Karpas-422 (cell line): ENCODE measurements around the gene MATN1. TPM values are rescaled to one million over a fixed set of nuclear protein-coding genes. Genes with fewer than 3 reads are reported as not detected.

Experiments
- DNase-seq: peaks from one replicate; pipeline ENCODE4 v3.0.0-alpha.2; 2015
- H2AFZ ChIP-seq: fragments of 200-600 bp; sonication (generic); 2 replicates; pipeline ENCODE4 v1.6.1; 2014; ENCODE audit warnings: antibody characterized with exemption, low read length, mixed read lengths
- H3K27ac ChIP-seq: fragments of 200-600 bp; sonication (generic); 2 replicates; pipeline ENCODE4 v1.5.1; 2014; ENCODE audit warnings: mild to moderate bottlenecking, low read length, moderate library complexity
- H3K27me3 ChIP-seq: fragments of 200-600 bp; sonication (generic); 2 replicates; pipeline ENCODE4 v1.6.1; 2014; ENCODE audit warnings: low read length, mixed read lengths
- H3K36me3 ChIP-seq: fragments of 200-600 bp; sonication (generic); 2 replicates; pipeline ENCODE4 v1.6.1; 2014; ENCODE audit warnings: low read length, mixed read lengths; ENCODE audit not compliant: insufficient read depth
- H3K4me1 ChIP-seq: fragments of 200-600 bp; sonication (generic); 2 replicates; pipeline ENCODE4 v1.6.1; 2014; ENCODE audit warnings: mild to moderate bottlenecking, low read length, mixed read lengths
- H3K4me2 ChIP-seq: fragments of 200-600 bp; sonication (generic); 2 replicates; pipeline ENCODE4 v1.6.1; 2014; ENCODE audit warnings: low read length, low read depth, mild to moderate bottlenecking; ENCODE audit not compliant: poor library complexity, severe bottlenecking
- H3K4me3 ChIP-seq: fragments of 200-600 bp; sonication (generic); 2 replicates; pipeline ENCODE4 v1.5.1; 2014; ENCODE audit warnings: mild to moderate bottlenecking, antibody characterized with exemption, low read length, mixed read lengths
- H3K79me2 ChIP-seq: fragments of 200-600 bp; sonication (generic); 2 replicates; pipeline ENCODE4 v1.6.1; 2014; ENCODE audit warnings: mild to moderate bottlenecking, low read length, mixed read lengths
- H3K9ac ChIP-seq: fragments of 200-600 bp; sonication (generic); 2 replicates; pipeline ENCODE4 v1.6.0; 2014; ENCODE audit warnings: low read length
- H3K9me2 ChIP-seq: fragments of 200-600 bp; sonication (generic), shearing (Covaris generic); replicated peaks from 2 replicates; pipeline ENCODE4 v1.6.0; 2014; ENCODE audit warnings: mild to moderate bottlenecking, low read length, moderate library complexity; ENCODE audit not compliant: insufficient read depth
- H3K9me3 ChIP-seq: fragments of 300-700, 200-600 bp; sonication (generic); 2 replicates; pipeline ENCODE4 v1.6.1; 2014; ENCODE audit warnings: low read length, mixed read lengths
- H4K20me1 ChIP-seq: fragments of 200-600 bp; sonication (generic); 2 replicates; pipeline ENCODE4 v1.6.1; 2014; ENCODE audit warnings: mild to moderate bottlenecking, antibody characterized with exemption, low read length, low read depth; ENCODE audit not compliant: insufficient read depth
- total RNA-seq: library from RNA; depleted of rRNA; stranded (reverse); fragments of >200 nt; shearing (Covaris generic); gene quantifications from 2 replicates; pipeline ENCODE4 v1.2.3, GENCODE V29; 2014; ENCODE audit warnings: low replicate concordance

Gene MATN1
- total RNA-seq, 1 experiment from 2014 or later, result 0.19 TPM

GRCh38 chr1:30716646-30717045 lies 6.7 kb downstream of the MATN1 start:
- Histone ChIP-seq H3K79me2 (no peaks in the 10 kb centered on the region), H3K9ac (no peak overlapping the region), H3K9me2 (no peaks in the 10 kb centered on the region), H3K9me3 (peaks cover 14% of the 10 kb centered on the region; the same call in 1 of the 2 replicates), H3K4me2 (no peak overlapping the region), H4K20me1 (peaks cover 6% of the 10 kb centered on the region; the same call in 1 of the 2 replicates), H3K4me3 (no peak overlapping the region), H3K27me3 (no peaks in the 10 kb centered on the region), H3K4me1 (peaks cover 22% of the 10 kb centered on the region), H2AFZ (no peak overlapping the region), H3K36me3 (no peaks in the 10 kb centered on the region), H3K27ac (no peak overlapping the region)
- DNase-seq, result no peak

- no peaks in the 10 kb centered on the region for H3K79me2 ChIP-seq
- H2AFZ ChIP-seq, result no peak overlapping the region
- H3K4me1 ChIP-seq, result peaks cover 22% of the 10 kb centered on the region
- no peak overlapping the region for H3K9ac ChIP-seq
- no peak for DNase-seq
- no peak overlapping the region for H3K4me2 ChIP-seq
- H3K4me3 ChIP-seq, result no peak overlapping the region
- H4K20me1 ChIP-seq, result peaks cover 6% of the 10 kb centered on the region; the same call in 1 of the 2 replicates
- no peaks in the 10 kb centered on the region for H3K27me3 ChIP-seq
- peaks cover 14% of the 10 kb centered on the region; the same call in 1 of the 2 replicates for H3K9me3 ChIP-seq
- H3K27ac ChIP-seq, result no peak overlapping the region
- no peaks in the 10 kb centered on the region for H3K36me3 ChIP-seq
- no peaks in the 10 kb centered on the region for H3K9me2 ChIP-seq
Measured at GRCh38 chr1:30715886-30716285, 7.5 kb downstream of the MATN1 start.

GRCh38 chr1:30715216-30715615 lies 8.2 kb downstream of the MATN1 start:
- peaks cover 6% of the 10 kb centered on the region; the same call in 1 of the 2 replicates for H4K20me1 ChIP-seq
- no peaks in the 10 kb centered on the region for H3K9me2 ChIP-seq
- no peak overlapping the region for H3K27ac ChIP-seq
- H3K4me1 ChIP-seq, result peaks cover 16% of the 10 kb centered on the region
- no peak overlapping the region for H2AFZ ChIP-seq
- H3K36me3 ChIP-seq, result no peaks in the 10 kb centered on the region
- H3K4me2 ChIP-seq, result no peak overlapping the region
- no peak for DNase-seq
- no peak overlapping the region for H3K9ac ChIP-seq
- no peak overlapping the region for H3K4me3 ChIP-seq
- H3K9me3 ChIP-seq, result peaks cover 14% of the 10 kb centered on the region; the same call in 1 of the 2 replicates
- H3K27me3 ChIP-seq, result no peaks in the 10 kb centered on the region
- H3K79me2 ChIP-seq, result no peaks in the 10 kb centered on the region

- no peak for DNase-seq
- Histone ChIP-seq H3K9ac (no peak overlapping the region), H3K36me3 (no peaks in the 10 kb centered on the region), H3K27ac (no peak overlapping the region), H3K4me3 (no peak overlapping the region), H3K9me2 (no peaks in the 10 kb centered on the region), H3K9me3 (peaks cover 14% of the 10 kb centered on the region; the same call in 1 of the 2 replicates), H3K79me2 (no peaks in the 10 kb centered on the region), H3K4me2 (no peak overlapping the region), H3K4me1 (peaks cover 10% of the 10 kb centered on the region), H2AFZ (no peak overlapping the region), H3K27me3 (no peaks in the 10 kb centered on the region), H4K20me1 (peaks cover under 1% of the 10 kb centered on the region; the same call in 1 of the 2 replicates)
Measured at GRCh38 chr1:30714536-30715090, 8.8 kb downstream of the MATN1 start.

- H3K27me3 ChIP-seq, result no peaks in the 10 kb centered on the region
- H3K9ac ChIP-seq, result no peak overlapping the region
- no peak overlapping the region for H2AFZ ChIP-seq
- no peak overlapping the region for H3K4me2 ChIP-seq
- peaks cover 14% of the 10 kb centered on the region; the same call in 1 of the 2 replicates for H3K9me3 ChIP-seq
- DNase-seq, result no peak
- H4K20me1 ChIP-seq, result no peaks in the 10 kb centered on the region
- peaks cover 4% of the 10 kb centered on the region for H3K4me1 ChIP-seq
- no peaks in the 10 kb centered on the region for H3K79me2 ChIP-seq
- no peak overlapping the region for H3K4me3 ChIP-seq
- H3K36me3 ChIP-seq, result no peaks in the 10 kb centered on the region
- no peak overlapping the region for H3K27ac ChIP-seq
- H3K9me2 ChIP-seq, result no peaks in the 10 kb centered on the region
Measured at GRCh38 chr1:30714025-30714424, 9.4 kb downstream of the MATN1 start.

GRCh38 chr1:30713311-30713710 lies 10.1 kb downstream of the MATN1 start:
- no peaks in the 10 kb centered on the region for H3K9me2 ChIP-seq
- H3K27ac ChIP-seq, result no peak overlapping the region
- no peak overlapping the region for H3K4me3 ChIP-seq
- H3K36me3 ChIP-seq, result no peaks in the 10 kb centered on the region
- H3K27me3 ChIP-seq, result no peaks in the 10 kb centered on the region
- H3K9me3 ChIP-seq, result peaks cover 14% of the 10 kb centered on the region; the same call in 1 of the 2 replicates
- no peak overlapping the region for H2AFZ ChIP-seq
- no peak overlapping the region for H3K9ac ChIP-seq
- no peaks in the 10 kb centered on the region for H3K4me1 ChIP-seq
- H4K20me1 ChIP-seq, result no peaks in the 10 kb centered on the region
- H3K4me2 ChIP-seq, result no peak overlapping the region
- H3K79me2 ChIP-seq, result no peaks in the 10 kb centered on the region
- no peak for DNase-seq

GRCh38 chr1:30712583-30712982 lies 10.8 kb downstream of the MATN1 start:
- no peaks in the 10 kb centered on the region for H4K20me1 ChIP-seq
- peaks cover 14% of the 10 kb centered on the region; the same call in 1 of the 2 replicates for H3K9me3 ChIP-seq
- no peaks in the 10 kb centered on the region for H3K9me2 ChIP-seq
- H3K9ac ChIP-seq, result no peak overlapping the region
- H3K36me3 ChIP-seq, result no peaks in the 10 kb centered on the region
- no peak overlapping the region for H3K4me3 ChIP-seq
- H3K79me2 ChIP-seq, result no peaks in the 10 kb centered on the region
- H3K4me1 ChIP-seq, result peaks cover 5% of the 10 kb centered on the region
- no peak for DNase-seq
- no peak overlapping the region for H3K4me2 ChIP-seq
- no peaks in the 10 kb centered on the region for H3K27me3 ChIP-seq
- H3K27ac ChIP-seq, result no peak overlapping the region
- no peak overlapping the region for H2AFZ ChIP-seq

GRCh38 chr1:30710407-30710806 lies 13.0 kb downstream of the MATN1 start:
- no peak overlapping the region for H3K9ac ChIP-seq
- H3K4me1 ChIP-seq, result peaks cover 24% of the 10 kb centered on the region
- peaks cover 1% of the 10 kb centered on the region; the same call in 1 of the 2 replicates for H3K9me3 ChIP-seq
- no peak overlapping the region for H3K4me3 ChIP-seq
- H3K4me2 ChIP-seq, result no peak overlapping the region
- H3K79me2 ChIP-seq, result no peaks in the 10 kb centered on the region
- no peaks in the 10 kb centered on the region for H3K36me3 ChIP-seq
- DNase-seq, result no peak
- H3K27ac ChIP-seq, result no peak overlapping the region
- no peaks in the 10 kb centered on the region for H3K9me2 ChIP-seq
- no peaks in the 10 kb centered on the region for H4K20me1 ChIP-seq
- no peak overlapping the region for H2AFZ ChIP-seq
- no peaks in the 10 kb centered on the region for H3K27me3 ChIP-seq
